ENCODE measurements around the gene A4GALT.

GRCh38 chr22:42664976-42665831, 55.5 kb downstream of the A4GALT start:
- TF ChIP-seq CTCF (IDR thresholded peaks at IDR 0.05) (no peak), POLR2A (IDR thresholded peaks at IDR 0.05) (no peak)

Data from heart left ventricle (tissue), 13 donors.